HG03175 (cell line): ENCODE data around the gene LRRC8D.
A peak's percentile ranks its signal among the peaks of the same experiment; 100 is the strongest.

Source experiments
- ATAC-seq: cut with Tn5 transposase; IDR thresholded peaks from one replicate; pipeline ENCODE4 v1.9.1; 2021; ENCODE audit warnings: mild to moderate bottlenecking, moderate library complexity; ENCODE audit not compliant: unreplicated experiment

The LRRC8D gene

DNA sequence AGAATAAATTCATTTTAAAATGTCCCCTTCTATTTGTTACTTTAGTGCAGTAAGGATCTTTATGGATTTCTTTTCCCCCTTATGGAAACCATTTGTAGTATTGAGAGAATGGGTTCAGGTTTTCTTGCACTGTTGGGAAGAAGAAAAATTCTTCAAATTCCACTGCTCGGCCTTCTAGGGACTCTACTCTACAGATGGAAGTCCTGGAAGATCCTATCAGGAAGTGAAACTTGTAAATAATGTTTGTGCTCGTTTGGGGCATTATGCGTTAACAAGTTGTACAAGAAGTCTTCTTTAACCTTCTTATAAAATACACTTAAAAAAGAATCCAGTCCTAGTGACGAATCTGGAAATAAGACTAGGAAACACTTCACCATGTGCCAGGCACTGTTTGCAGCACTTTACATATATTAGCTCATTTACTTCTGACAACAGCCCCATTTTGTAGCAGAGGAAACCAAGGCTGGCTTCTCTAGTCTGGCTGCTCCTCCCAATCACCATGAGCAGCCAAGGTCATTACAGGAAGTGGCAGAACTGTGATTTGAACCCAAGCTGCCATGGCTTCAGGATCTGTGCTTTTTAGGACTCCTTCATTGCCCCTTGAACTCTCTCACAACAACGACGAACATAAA is 11.8 kb downstream of the LRRC8D start:
- ATAC-seq = no peak

DNA sequence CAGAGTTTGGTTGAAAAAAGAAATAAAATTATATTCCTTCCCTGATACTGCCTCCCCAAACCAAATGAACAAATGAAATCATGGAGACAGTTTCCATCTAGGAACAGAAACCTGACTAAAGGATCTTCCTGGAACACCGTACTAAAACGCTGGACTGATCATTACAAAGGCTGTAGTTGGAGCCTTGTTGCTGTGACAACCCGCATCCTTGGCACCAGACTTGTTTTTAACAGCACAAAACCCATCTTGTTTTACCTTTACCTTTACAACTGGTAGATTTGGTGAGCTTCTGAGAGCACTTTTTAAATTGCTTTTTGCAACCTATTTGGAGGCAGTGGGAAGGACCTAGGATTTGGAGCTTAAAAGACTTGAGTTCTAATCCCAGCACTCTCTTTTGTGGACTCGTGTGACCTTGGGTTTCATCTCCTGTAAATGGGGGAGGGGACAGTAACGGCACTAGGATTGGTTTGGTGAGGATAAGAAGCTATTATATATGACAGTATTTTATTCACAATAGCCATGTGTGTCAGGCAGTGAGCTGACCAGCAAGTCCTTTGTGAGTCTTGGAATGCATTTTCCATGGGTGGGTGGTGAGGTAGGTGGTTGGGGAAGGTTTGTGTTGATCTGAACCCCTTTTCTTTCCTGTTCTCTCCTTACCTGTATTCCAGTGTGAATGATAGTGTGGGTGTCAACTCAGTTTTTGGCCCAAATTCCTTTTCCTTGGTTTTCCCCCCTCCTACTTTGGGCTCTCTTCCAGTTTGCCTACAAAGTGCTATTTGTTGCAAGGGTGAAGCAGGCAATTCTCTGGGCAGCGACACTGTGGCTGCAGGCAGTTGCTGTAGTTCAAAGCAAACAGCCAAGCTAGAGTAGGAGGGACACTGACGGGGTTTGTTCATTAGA is 12.6 kb downstream of the LRRC8D start:
- ATAC-seq = no peak

DNA sequence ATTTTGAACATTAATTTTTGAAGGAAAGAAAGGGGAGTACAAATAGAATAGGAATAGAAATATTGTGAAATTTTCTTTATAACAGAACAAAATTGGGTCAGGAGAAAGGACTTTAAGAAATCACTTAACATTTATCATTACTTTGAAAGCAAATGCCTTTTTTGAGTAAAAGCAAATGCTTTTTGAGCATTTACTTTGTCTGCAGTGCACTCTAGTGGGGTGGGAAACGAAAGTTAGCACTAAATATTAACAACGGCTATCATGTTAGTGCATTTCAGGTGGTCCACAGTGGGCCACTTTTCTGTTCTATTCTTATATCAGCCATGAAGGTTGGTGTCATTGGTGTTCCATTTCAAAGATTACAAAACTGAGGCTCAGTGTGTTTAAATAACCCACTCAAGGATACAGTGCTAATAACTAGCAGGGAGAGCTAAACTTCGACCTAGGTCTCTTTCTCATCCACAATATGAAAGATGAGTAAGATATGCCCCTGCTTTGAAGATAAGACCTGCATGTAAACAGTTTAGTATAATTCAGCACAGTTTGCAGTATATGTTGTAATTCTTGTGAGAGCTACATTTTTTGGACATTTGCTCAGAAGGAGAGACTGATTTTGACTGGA is 13.4 kb downstream of the LRRC8D start:
- no peak for ATAC-seq

DNA sequence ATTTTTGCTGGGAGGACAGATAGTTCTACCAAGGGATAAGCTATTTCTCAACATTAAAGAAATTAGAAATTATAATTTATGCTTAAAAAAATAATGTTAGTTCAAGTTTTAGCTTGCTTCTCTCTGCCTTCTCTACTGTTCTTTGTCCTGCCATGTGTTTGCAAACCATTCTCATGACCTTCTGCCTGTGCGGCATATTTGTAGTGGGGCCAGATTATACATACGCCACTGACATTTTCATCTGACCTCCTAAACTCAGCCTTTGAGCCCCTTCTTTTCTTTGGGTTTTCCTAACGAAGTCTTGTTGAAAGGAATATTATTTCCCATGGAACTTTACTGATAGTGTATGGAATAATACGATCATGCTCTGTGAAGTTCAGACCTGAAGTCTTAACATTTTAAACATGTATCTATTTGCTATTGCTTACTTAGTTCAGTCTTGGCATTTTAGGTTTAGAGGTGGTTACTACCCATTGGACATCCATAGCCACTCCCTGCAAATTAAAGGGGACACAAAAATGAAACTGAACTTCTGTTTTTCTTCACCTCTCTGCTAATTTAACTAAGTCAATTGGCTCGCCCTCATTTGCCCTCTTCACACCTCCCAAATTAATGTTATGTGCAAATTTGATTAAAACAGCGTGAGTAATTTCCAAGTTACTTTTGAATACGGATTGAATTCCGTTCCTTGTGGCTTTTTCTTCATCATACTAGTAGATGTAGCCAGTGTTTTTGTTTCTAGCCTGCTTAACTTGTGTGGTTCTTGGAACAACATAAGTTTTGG is 15.6 kb downstream of the LRRC8D start:
- no peak for ATAC-seq

DNA sequence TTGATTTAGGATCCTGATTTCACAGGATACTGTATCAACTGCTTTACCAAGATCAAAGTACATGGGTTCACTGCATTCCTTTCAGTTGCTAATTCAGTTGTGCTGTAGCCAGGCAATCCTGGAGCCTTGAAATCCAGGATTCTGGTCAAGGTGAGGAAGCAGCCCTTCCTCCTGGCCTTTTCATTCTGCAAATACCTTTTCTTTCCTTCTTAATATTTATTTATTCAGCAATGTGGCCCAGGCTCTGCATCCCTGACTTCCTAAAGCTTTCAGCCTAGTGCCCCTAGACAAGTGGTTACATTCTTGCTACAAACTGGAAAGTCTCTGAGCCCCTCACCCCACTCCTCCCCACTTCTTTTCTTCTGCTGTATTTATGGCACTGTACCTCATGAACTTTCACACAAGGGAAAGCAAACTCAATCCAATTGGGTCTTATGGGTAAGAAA is 16.2 kb downstream of the LRRC8D start:
- no peak for ATAC-seq

DNA sequence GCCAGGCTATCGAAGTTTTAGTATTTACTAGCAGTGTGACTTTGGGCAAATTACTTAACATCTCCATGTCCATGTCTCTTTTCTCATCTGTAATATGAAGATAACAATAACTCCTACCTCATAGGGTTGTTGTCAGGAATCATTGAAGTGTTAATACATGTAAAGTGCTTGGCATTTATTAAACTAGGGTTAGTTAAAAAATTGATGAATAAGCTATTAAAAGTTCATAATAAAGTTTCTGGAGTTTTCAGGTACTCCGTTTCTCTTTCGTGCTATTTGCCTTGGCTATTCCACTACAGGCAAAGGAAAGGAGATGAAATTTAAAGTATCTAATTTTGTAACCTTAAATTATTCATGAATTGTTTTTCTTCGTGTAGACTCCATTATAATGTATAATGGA is 16.7 kb downstream of the LRRC8D start:
- ATAC-seq = no peak

- no peak for ATAC-seq
Measured at GRCh38 chr1:89839516-89839915, 18.7 kb downstream of the LRRC8D start.

DNA sequence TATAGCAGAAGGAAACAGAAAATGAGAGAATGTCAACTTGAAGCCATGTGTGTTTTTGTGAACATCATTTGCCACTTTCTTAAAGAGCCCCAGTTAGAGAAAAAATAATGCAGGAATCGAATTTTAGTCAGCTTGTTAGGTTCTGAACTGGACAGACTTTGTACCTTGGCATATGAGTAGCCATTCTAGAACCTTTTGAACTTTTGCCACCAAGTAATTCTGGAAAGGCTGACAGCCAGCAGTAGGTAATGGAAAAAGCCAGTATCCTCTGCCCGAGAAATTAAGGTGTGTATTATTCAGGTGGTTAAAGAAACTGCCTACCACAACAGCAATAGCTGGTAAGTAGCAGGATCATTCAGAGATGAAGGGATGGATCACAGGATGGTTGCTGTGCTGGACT is 20.7 kb downstream of the LRRC8D start:
- ATAC-seq = no peak

GRCh38 chr1:89842567-89843272 is 21.9 kb downstream of the LRRC8D start:
- ATAC-seq = peak; percentile 33

DNA sequence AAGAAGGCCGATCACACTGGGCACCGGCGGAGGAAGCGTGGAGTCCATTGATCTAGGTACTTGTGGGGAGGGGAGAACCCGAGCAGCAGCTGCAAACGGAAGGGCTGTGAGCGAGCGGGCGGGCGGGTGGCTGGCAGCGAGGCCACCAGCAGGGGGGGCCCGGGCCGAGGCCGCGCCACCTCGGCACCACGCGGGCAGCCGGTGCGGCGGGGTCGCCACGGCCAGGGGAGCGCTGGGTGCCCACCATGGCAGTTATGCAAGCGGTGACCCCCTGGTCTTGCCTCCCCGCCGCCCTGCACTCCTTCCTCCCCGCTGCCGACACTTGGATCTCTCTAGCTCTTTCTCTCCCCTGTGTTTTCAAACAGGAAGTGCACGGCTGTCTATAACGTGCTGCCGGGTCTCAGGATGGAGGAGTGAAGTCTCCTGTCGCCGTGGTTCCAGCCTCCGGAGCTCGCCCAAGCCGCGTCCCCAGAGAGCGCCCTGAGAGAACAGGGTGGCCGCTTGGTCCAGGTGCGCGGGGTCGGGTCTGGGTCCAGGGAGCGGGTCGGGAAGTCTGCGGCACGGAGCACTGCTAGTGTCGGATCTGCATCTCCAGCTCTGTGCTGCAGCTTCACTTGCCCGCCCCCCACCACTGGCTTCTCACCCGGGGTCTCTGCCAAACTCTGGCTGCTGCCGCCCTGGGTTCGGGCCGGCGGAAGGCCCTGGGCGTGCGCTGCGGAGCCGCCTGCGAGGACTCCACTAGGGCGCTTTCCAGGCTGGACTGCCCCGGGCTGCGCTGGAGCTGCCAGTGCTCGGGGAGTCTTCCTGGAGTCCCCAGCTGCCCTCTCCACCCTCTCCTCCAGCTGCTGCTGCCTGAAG is 22.7 kb downstream of the LRRC8D start:
- peak; percentile 85 for ATAC-seq

DNA sequence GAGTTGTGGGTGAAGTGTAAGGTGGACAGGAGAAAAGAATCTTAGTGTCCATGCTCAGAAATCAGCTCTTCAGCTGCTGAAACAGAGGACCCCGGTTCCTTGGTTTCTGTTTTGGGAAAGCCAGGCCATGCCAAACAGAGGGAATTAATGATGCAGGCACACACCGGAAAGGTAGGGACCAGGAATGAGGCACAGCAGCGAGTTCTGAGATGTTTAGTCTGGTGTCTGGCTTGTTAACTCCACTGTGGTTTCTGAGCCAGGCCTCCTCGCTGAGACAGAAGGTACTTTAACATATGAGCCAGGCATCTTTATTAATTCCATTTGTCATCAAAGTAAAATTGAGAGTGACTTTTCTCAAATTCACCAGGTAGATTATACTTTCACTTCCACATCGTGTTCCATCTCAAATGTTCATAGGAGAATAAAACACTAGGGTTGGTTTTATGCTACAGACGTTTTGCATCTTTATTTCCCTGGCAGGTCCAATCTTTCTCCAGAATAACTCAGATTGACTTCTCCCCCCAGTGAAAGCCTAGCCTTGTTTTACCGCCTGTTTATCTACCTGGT is 23.5 kb downstream of the LRRC8D start:
- no peak for ATAC-seq

DNA sequence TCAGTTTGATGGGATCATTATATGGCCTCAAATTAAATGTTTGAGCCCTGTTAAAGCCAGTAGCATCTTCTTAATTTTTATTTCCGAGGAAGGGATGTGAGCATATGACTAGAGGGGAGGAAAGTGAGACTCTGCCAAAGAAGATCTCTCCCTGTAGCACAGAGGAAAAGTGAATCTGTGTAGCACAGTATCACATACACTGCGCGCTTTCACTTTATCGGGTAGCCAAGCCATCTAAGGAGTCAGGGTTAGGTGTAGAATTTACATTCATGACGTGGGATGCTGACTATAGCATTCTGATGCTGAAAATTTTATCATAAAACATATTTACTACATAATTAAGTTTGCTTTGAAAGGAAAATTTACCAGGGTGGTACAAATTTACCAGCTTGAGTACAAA is 24.0 kb downstream of the LRRC8D start:
- no peak for ATAC-seq

GRCh38 chr1:89847191-89847729 is 26.4 kb downstream of the LRRC8D start:
- ATAC-seq = no peak

GRCh38 chr1:89850844-89851415 is 30.1 kb downstream of the LRRC8D start:
- no peak for ATAC-seq

GRCh38 chr1:89854140-89854539 is 33.3 kb downstream of the LRRC8D start:
- no peak for ATAC-seq

- ATAC-seq = peak; percentile 92
Measured at GRCh38 chr1:89855413-89856123, 34.7 kb downstream of the LRRC8D start.

DNA sequence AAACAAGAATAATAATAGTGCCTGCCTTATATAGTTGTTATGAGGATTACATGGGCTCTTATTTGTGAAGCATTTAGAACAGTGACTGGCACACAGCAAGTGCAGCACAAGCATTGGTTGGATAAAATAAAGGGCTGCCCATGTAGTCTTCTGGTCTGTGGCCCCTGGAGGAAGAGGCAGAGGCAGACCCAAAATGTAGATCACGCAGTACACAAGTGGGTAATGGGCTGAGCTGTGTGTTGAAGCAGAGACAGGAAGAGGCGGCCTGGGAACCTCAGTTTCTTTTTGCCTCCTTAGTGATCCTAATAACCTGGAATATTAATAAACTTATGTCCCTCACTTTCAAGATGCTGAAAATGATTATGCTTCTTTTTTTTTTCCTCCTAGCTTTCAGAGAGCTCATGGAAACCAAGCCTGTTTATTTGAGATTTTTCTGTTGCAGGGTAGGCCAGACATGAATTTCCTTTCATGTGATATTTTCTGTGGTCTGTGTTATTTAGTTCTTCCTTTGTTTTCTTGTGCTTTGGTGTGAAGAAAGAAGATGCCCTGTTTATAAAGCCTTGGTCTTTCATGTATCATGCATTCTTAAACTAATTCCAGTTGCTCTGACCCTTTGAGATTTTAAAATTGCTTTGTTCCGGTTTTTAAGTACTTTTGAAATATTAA is 42.5 kb downstream of the LRRC8D start:
- no peak for ATAC-seq
